Measurements from ENCODE around the gene CHCHD5. TPM values are rescaled to one million over a fixed set of nuclear protein-coding genes. Genes with fewer than 3 reads are reported as not detected.
A peak's percentile ranks its signal among the peaks of the same experiment; 100 is the strongest.

CHCHD5 gene
- total RNA-seq, 1 donor from 2014 or later, result 22.7 TPM

GRCh38 chr2:112626604-112627059 lies 42.2 kb downstream of the CHCHD5 start:
- peak overlapping the region; percentile 34 for H3K4me3 Mint-ChIP-seq (ENCODE audit: unreplicated experiment)
- H3K27me3 Mint-ChIP-seq (ENCODE audit: low read depth), result no peaks in the 10 kb centered on the region
- H3K4me1 Mint-ChIP-seq (ENCODE audit: low read depth), result peaks cover 83% of the 10 kb centered on the region
- no peaks in the 10 kb centered on the region for H3K36me3 Mint-ChIP-seq (ENCODE audit: low read depth)
- TF ChIP-seq CTCF (IDR thresholded peaks at IDR 0.05), result peak; percentile 98
- no peaks in the 10 kb centered on the region for H3K9me3 Mint-ChIP-seq (ENCODE audit: low read depth)
- DNase-seq (ENCODE audit: low spot score), result no peak
- peak overlapping the region; percentile 94 for H3K27ac Mint-ChIP-seq (ENCODE audit: unreplicated experiment)

- Mint-ChIP-seq H3K9me3 (ENCODE audit: low read depth) (no peaks in the 10 kb centered on the region), H3K4me1 (ENCODE audit: low read depth) (peaks cover 82% of the 10 kb centered on the region), H3K27ac (ENCODE audit: unreplicated experiment) (peak overlapping the region; percentile 94), H3K4me3 (ENCODE audit: unreplicated experiment) (peak overlapping the region; percentile 34), H3K27me3 (ENCODE audit: low read depth) (no peaks in the 10 kb centered on the region), H3K36me3 (ENCODE audit: low read depth) (no peaks in the 10 kb centered on the region)
- DNase-seq (ENCODE audit: low spot score), result no peak
- TF ChIP-seq CTCF (IDR thresholded peaks at IDR 0.05), result no peak
Observed at GRCh38 chr2:112627060-112628040, 42.9 kb downstream of the CHCHD5 start.

GRCh38 chr2:112629224-112629623 lies 44.8 kb downstream of the CHCHD5 start:
- no peak for DNase-seq (ENCODE audit: low spot score)
- TF ChIP-seq CTCF (IDR thresholded peaks at IDR 0.05), result no peak
- H3K4me1 Mint-ChIP-seq (ENCODE audit: low read depth), result peaks cover 78% of the 10 kb centered on the region
- H3K36me3 Mint-ChIP-seq (ENCODE audit: low read depth), result no peaks in the 10 kb centered on the region
- H3K27me3 Mint-ChIP-seq (ENCODE audit: low read depth), result no peaks in the 10 kb centered on the region
- no peaks in the 10 kb centered on the region for H3K9me3 Mint-ChIP-seq (ENCODE audit: low read depth)
- peak overlapping the region; percentile 80 for H3K27ac Mint-ChIP-seq (ENCODE audit: unreplicated experiment)
- H3K4me3 Mint-ChIP-seq (ENCODE audit: unreplicated experiment), result no peak overlapping the region

GRCh38 chr2:112629823-112630222 lies 45.4 kb downstream of the CHCHD5 start:
- Mint-ChIP-seq H3K9me3 (ENCODE audit: low read depth) (no peaks in the 10 kb centered on the region), H3K4me1 (ENCODE audit: low read depth) (peaks cover 72% of the 10 kb centered on the region), H3K27ac (ENCODE audit: unreplicated experiment) (peak overlapping the region; percentile 80), H3K4me3 (ENCODE audit: unreplicated experiment) (no peak overlapping the region), H3K36me3 (ENCODE audit: low read depth) (no peaks in the 10 kb centered on the region), H3K27me3 (ENCODE audit: low read depth) (no peaks in the 10 kb centered on the region)
- no peak for TF ChIP-seq CTCF (IDR thresholded peaks at IDR 0.05)
- DNase-seq (ENCODE audit: low spot score), result no peak

GRCh38 chr2:112630268-112630667 lies 45.9 kb downstream of the CHCHD5 start:
- peak; percentile 19 for DNase-seq (ENCODE audit: low spot score)
- Mint-ChIP-seq H3K27me3 (ENCODE audit: low read depth) (no peaks in the 10 kb centered on the region), H3K27ac (ENCODE audit: unreplicated experiment) (peak overlapping the region; percentile 91), H3K4me1 (ENCODE audit: low read depth) (peaks cover 70% of the 10 kb centered on the region), H3K36me3 (ENCODE audit: low read depth) (no peaks in the 10 kb centered on the region), H3K4me3 (ENCODE audit: unreplicated experiment) (peak overlapping the region; percentile 31), H3K9me3 (ENCODE audit: low read depth) (no peaks in the 10 kb centered on the region)
- no peak for TF ChIP-seq CTCF (IDR thresholded peaks at IDR 0.05)

Measured in chondrocyte (in vitro differentiated cells).